GM12878 (cell line): Measurements from ENCODE around the gene SOX6.

Experiments
- CEBPB ChIP-seq, 2 experiments: fragments of 150-350 bp in 1 of 2; IDR thresholded peaks; 2 replicates each; pipeline ENCODE4 v1.6.1; 2012 to 2014; ENCODE audit warnings: low read depth in 2 of 2, low read length in 2 of 2, borderline replicate concordance in 1 of 2, inconsistent platforms in 1 of 2
- EP300 ChIP-seq, 2 experiments: fragments of 150-350 bp in 1 of 2; IDR thresholded peaks; 2 replicates each; pipeline ENCODE4 v1.6.1; 2011 to 2012; ENCODE audit warnings: low read depth in 2 of 2, low read length in 2 of 2, borderline replicate concordance in 1 of 2, improper control_type of control experiment in 1 of 2, inconsistent platforms in 1 of 2; ENCODE audit not compliant: control insufficient read depth in 1 of 2
- FOS ChIP-seq: IDR thresholded peaks from 3 replicates; pipeline ENCODE4 v1.6.1; 2011; ENCODE audit warnings: borderline replicate concordance; ENCODE audit not compliant: insufficient read length; ENCODE audit errors: extremely low read depth
- FOXM1 ChIP-seq: IDR thresholded peaks from 2 replicates; pipeline ENCODE4 v1.6.1; 2012; ENCODE audit warnings: low read depth, mild to moderate bottlenecking, inconsistent platforms, low read length, moderate library complexity
- KDM1A ChIP-seq: fragments of 200-600 bp; sonication (generic); IDR thresholded peaks from 2 replicates; pipeline ENCODE4 v1.6.1; 2016; ENCODE audit warnings: borderline replicate concordance
- POLR2A ChIP-seq: IDR thresholded peaks from 2 replicates; pipeline ENCODE4 v1.6.1; 2011; ENCODE audit warnings: low read depth, mild to moderate bottlenecking, low read length
- SMC3 ChIP-seq: IDR thresholded peaks from 2 replicates; pipeline ENCODE4 v1.6.1; 2011; ENCODE audit warnings: low read length, improper control_type of control experiment, borderline replicate concordance
- TARDBP ChIP-seq: IDR thresholded peaks from 2 replicates; pipeline ENCODE4 v1.6.1; 2016; ENCODE audit warnings: borderline replicate concordance
- TBL1XR1 ChIP-seq: IDR thresholded peaks from 2 replicates; pipeline ENCODE4 v1.6.1; 2012; ENCODE audit warnings: low read depth, low read length, improper control_type of control experiment
- TF ChIP-seq, protein P1 (sequence below): IDR thresholded peaks from 2 replicates; pipeline ENCODE4 v1.6.1; 2012; ENCODE audit warnings: low read depth, low read length, improper control_type of control experiment
- TF ChIP-seq, protein P2 (sequence below): fragments of 450-650 bp; IDR thresholded peaks from 2 replicates; pipeline ENCODE4 v1.6.1; 2018; ENCODE audit warnings: mild to moderate bottlenecking, low read depth, moderate library complexity; ENCODE audit not compliant: partially characterized antibody

DNA sequence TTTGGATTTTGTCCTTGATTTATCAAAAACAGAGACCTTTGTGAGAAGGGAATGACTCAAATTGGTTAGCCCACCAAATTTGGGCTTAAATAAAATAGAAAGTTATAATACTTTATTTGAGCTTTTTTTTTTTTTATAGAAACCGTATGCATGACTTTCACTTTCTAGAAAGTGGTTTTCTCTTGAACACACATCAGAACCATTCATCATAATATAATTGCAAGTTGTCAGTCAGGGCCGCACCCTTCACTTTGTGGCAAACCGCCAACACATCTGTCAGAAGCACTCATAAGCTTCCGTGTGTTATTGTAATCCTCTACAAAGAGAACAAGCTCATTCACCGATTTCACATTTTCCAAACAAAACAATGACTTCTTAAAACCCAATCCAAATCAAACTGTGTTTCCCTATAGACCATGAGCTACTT, 76.1 kb downstream of the SOX6 start:
- TF ChIP-seq, protein P1, sequence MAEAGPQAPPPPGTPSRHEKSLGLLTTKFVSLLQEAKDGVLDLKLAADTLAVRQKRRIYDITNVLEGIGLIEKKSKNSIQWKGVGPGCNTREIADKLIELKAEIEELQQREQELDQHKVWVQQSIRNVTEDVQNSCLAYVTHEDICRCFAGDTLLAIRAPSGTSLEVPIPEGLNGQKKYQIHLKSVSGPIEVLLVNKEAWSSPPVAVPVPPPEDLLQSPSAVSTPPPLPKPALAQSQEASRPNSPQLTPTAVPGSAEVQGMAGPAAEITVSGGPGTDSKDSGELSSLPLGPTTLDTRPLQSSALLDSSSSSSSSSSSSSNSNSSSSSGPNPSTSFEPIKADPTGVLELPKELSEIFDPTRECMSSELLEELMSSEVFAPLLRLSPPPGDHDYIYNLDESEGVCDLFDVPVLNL: no peak
- TF ChIP-seq POLR2A (no peak), SMC3 (no peak), EP300 (IDR thresholded peaks at IDR 0.05; ENCODE audit: borderline replicate concordance in 1 of 2, control insufficient read depth in 1 of 2, low read depth in 2 of 2, low read length in 2 of 2) (peak in 1 of 2 experiments; percentile 24; a peak in 1 of 4 replicates), KDM1A (no peak), TBL1XR1 (no peak), FOXM1 (no peak), TARDBP (no peak), CEBPB (IDR thresholded peaks at IDR 0.05; ENCODE audit: borderline replicate concordance in 1 of 2, low read depth in 2 of 2, low read length in 2 of 2) (no peak), FOS (no peak)
- TF ChIP-seq, protein P2, sequence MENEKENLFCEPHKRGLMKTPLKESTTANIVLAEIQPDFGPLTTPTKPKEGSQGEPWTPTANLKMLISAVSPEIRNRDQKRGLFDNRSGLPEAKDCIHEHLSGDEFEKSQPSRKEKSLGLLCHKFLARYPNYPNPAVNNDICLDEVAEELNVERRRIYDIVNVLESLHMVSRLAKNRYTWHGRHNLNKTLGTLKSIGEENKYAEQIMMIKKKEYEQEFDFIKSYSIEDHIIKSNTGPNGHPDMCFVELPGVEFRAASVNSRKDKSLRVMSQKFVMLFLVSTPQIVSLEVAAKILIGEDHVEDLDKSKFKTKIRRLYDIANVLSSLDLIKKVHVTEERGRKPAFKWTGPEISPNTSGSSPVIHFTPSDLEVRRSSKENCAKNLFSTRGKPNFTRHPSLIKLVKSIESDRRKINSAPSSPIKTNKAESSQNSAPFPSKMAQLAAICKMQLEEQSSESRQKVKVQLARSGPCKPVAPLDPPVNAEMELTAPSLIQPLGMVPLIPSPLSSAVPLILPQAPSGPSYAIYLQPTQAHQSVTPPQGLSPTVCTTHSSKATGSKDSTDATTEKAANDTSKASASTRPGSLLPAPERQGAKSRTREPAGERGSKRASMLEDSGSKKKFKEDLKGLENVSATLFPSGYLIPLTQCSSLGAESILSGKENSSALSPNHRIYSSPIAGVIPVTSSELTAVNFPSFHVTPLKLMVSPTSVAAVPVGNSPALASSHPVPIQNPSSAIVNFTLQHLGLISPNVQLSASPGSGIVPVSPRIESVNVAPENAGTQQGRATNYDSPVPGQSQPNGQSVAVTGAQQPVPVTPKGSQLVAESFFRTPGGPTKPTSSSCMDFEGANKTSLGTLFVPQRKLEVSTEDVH: no peak
